GM19467 (cell line): ENCODE data around the gene MAPK7.

ENCODE experiments used
- ATAC-seq: cut with Tn5 transposase; IDR thresholded peaks from one replicate; pipeline ENCODE4 v1.9.1; 2021; ENCODE audit warnings: mild to moderate bottlenecking, moderate library complexity; ENCODE audit not compliant: unreplicated experiment

Gene MAPK7

DNA sequence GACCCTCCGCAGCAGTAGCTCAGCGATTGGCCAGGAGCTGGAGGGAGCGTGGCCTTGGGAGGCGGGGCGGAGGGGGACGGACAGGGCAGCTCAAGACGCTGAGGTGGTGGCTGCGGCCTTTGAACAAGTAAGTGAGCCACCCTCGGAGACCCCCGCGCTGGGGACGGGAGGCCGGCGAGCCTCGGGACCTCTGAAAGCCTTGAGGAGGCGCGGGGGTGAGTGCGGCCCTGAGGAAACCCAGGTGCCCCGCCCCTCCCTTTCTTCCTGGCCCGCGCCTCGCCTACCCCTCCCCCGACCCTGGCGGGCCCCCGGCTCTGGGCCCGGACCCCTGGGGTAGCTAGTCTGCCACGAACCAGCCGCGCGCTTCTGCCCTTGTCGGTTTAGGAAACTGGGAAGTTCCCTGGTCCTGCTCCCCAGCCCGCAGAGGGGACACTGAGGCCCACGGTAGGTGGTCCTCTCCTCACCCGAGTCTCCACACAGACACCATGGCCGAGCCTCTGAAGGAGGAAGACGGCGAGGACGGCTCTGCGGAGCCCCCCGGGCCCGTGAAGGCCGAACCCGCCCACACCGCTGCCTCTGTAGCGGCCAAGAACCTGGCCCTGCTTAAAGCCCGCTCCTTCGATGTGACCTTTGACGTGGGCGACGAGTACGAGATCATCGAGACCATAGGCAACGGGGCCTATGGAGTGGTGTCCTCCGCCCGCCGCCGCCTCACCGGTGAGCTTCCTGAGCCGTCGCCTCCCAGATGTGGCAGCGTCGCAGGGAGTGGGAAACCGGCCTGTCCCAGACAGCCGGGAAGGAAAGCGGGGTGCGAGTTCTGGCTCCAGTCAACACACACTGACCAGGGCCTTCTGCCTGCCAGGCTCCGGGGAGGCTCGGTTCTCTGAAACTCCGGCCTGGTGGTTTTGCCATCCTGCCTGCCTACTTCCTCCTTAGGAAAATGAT is at the start of gene MAPK7:
MAPK7 (plus strand) TSS at position 83 of the 945 bp plus-strand sequence; CDS start at position 486, 403 bp downstream.
- no peak for ATAC-seq

- no peak for ATAC-seq
Measured at GRCh38 chr17:19329136-19329535, 49.2 kb upstream of the MAPK7 start.

- ATAC-seq = no peak
Measured at GRCh38 chr17:19329839-19330238, 48.5 kb upstream of the MAPK7 start.

DNA sequence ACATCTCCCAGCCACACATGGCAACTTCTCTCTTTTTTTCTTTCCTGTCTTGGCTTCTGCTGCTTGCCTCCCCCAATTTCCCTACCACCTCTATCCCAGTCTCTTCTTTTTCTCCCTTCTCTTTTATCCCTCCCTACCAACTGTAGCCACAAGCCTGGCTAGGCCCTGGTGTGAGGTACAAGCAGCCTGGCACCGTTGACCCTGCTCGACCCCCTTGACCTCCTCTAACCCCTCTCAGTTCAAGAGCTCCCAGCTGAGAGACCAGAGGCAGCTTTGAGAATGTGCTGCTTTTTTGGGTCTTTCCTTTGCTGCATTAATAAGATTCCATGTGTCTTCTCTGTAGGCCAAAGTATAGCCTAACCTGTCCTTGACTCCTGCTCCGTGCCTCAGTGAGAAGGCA is 48.0 kb upstream of the MAPK7 start:
- no peak for ATAC-seq

- ATAC-seq = no peak
Measured at GRCh38 chr17:19331134-19331533, 47.2 kb upstream of the MAPK7 start.

- no peak for ATAC-seq
Measured at GRCh38 chr17:19331543-19332245, 46.6 kb upstream of the MAPK7 start.

GRCh38 chr17:19332371-19333131 is 45.7 kb upstream of the MAPK7 start:
- ATAC-seq = no peak

GRCh38 chr17:19333132-19333440 is 45.2 kb upstream of the MAPK7 start:
- no peak for ATAC-seq

- no peak for ATAC-seq
Measured at GRCh38 chr17:19333736-19334290, 44.5 kb upstream of the MAPK7 start.

GRCh38 chr17:19334331-19334730 is 44.0 kb upstream of the MAPK7 start:
- ATAC-seq = no peak

DNA sequence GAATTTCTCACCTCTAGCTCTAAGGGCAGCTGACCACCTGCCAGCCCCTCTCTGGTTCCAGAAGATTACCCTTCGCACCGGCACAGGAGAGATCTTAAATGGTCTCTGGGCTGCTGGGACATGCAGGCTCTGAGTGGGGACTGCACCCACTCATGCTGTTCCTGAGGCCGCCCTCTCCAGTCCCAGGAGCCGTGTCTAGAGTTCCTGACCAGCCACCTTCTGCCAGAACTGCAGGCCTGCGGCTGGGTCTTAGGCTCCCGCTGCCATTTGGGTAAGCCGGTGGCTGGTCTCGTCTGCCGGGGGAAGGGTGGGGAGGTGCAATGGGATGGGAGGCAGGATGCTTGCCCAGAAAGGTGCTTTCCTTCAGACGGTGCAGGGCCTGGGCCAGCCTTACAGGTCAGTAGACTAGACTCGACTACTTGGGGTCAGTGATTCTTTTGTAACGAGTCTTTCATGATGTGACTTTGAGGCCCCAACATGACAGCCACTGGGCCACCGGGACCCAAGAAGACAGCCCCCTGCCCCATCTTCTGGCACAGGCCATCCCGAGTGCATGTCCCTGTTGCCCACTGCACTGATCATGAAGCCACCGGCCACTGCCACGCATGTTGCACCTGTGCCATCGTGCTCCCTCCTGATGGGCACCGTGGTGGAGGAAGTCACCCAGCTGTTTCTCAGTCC is 42.2 kb upstream of the MAPK7 start:
- no peak for ATAC-seq

DNA sequence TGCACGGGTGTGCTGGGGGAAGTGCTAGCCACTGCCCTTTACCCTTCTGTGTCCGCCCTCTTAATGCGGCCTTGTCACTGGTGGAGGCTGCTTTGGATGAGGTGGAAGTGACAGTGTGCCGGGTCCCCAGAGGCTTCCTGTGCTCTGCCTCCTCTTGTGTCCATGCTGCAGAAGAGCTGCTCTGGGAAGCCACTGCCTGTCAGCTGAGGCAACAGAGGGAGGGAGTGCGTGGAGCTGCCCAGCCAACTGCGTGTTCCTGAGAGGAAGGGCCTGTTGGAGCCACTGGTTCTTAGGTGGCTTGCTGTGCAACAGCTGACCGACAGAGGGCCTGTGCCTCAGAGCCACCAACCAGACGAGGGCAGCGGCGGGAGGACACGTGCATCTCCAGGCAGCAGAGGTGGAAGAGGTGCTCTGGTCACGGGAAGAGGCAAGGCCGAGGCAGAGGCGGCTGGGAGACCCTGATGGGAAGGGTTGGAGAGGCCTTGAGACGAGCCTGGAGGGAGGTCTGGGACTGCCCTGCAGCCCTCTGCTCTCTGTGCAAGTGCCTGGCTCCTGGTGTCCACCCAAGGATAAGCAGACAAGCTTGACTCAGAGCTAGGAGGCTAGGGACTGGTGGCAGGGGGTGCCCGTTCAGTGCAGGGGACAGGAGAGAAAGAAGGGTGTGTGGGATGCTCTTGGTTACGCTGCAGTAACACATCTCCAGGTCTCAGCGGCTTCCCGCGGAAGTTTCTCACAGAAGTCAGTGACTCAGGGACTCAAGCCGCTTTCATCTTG is 41.2 kb upstream of the MAPK7 start:
- no peak for ATAC-seq

GRCh38 chr17:19337712-19338023 is 40.6 kb upstream of the MAPK7 start:
- ATAC-seq = no peak

- ATAC-seq = no peak
Measured at GRCh38 chr17:19338031-19338990, 40.0 kb upstream of the MAPK7 start.

- ATAC-seq = no peak
Measured at GRCh38 chr17:19339341-19339815, 38.9 kb upstream of the MAPK7 start.

DNA sequence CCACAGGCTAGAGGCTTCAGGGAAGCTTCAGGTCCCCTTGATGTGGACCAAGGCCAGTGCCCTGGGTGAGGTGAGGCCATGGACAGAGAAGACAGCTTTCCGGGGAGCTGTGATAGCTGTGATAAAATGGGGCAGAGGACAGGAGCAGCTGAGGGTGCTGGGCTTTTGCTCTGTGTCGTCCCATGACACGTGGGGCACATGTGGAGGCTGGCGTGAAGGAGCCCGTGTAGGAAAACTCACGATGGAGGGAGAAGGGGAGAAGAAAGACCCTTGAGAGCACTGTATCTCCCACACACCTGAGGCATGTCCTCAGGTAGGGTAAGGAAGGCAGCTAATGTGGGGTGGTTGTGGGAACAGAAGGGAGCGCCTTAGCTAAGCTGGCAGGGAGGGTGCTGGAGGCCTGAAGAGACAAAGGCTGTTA is 37.1 kb upstream of the MAPK7 start:
- ATAC-seq = no peak

DNA sequence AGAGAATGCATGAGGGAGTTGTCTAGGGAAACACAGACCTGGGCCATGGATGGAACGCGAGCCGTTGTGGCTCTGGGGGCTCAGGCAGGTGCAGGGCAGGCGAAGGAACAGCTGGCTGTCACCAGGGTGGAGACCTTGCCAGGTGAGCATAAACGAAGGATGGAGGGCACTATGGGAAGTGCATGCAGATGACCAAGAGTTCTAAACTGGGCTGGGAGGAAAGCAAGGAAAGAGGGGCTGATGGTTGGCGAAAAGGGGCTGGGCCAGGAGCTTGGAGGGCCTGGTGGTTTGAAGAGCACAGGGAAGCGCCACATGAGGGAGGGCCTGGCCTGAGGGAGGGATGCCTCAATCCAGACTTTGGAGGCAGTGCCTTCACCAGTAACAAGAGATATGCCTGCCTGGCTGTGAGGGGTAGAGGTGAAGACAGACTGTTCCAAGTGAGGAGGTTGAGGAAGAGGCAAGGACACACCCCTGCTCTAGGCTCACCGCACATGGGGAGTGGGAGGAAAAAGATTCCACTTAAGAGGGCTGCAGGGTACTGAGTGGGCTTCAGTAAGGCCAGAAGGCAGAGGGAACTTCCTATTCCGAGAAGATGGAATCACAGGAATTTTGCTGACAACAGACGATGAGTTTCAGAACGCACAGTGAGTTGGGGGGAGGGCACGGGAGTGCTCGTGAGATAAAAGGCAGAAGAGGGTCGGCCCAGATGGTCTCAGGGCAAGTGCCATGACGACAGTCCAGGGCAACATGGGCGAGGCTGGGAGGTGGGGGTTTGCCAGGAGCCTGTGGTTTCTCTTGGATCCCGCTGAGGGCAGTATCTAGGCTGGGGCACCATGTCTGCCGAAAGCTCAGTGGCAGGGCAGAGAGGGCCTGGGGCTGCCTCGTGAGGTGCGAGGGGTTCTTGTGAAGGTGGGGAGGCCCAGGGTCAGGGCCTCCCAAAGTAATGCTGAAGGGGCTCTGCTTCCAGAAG is 36.4 kb upstream of the MAPK7 start:
- no peak for ATAC-seq
